Coronary artery (tissue), 2 donors: ENCODE data around the gene KCNIP1.

Experiments
- DNase-seq: peaks from one replicate; pipeline ENCODE4 v3.0.0-alpha.2; 2017; ENCODE audit warnings: low spot score
- H3K27ac ChIP-seq, 2 donors: fragments of 200-600 bp; sonication (generic); one replicate each; pipeline ENCODE4 v1.5.1; 2016 to 2019
- H3K4me3 ChIP-seq: fragments of 200-600 bp; sonication (generic); 2 replicates; pipeline ENCODE4 v1.5.1; 2016; ENCODE audit warnings: mild to moderate bottlenecking, moderate library complexity
- CTCF ChIP-seq: fragments of 200-600 bp; sonication (generic); IDR thresholded peaks from one replicate; pipeline ENCODE4 v1.5.1; 2019; ENCODE audit warnings: antibody characterized with exemption

Gene KCNIP1

GRCh38 chr5:170508036-170508435 is 4.2 kb downstream of the KCNIP1 start:
- no peak for DNase-seq
- no peak overlapping the region for H3K4me3 ChIP-seq
- H3K27ac ChIP-seq: no peak overlapping the region
- TF ChIP-seq CTCF: no peak

- Histone ChIP-seq H3K4me3 (no peak overlapping the region), H3K27ac (no peak overlapping the region)
- no peak for TF ChIP-seq CTCF
- no peak for DNase-seq
These were observed 5.0 kb downstream of the KCNIP1 start for GRCh38 chr5:170508660-170509347.

GRCh38 chr5:170509348-170509660 is 5.5 kb downstream of the KCNIP1 start:
- DNase-seq: no peak
- TF ChIP-seq CTCF: no peak
- H3K4me3 ChIP-seq: no peak overlapping the region
- no peak overlapping the region for H3K27ac ChIP-seq

GRCh38 chr5:170510126-170510525 is 6.3 kb downstream of the KCNIP1 start:
- H3K27ac ChIP-seq: no peak overlapping the region
- H3K4me3 ChIP-seq: no peak overlapping the region
- no peak for DNase-seq
- no peak for TF ChIP-seq CTCF

- TF ChIP-seq CTCF: no peak
- no peak for DNase-seq
- Histone ChIP-seq H3K27ac (no peak overlapping the region), H3K4me3 (no peak overlapping the region)
These were observed 6.7 kb downstream of the KCNIP1 start for GRCh38 chr5:170510559-170510958.

GRCh38 chr5:170511551-170512258 is 7.9 kb downstream of the KCNIP1 start:
- no peak for TF ChIP-seq CTCF
- Histone ChIP-seq H3K4me3 (no peak overlapping the region), H3K27ac (no peak overlapping the region)
- no peak for DNase-seq
